K562 (cell line): Measurements from ENCODE around the gene JAKMIP1. TPM values are rescaled to one million over a fixed set of nuclear protein-coding genes. Genes with fewer than 3 reads are reported as not detected.

Experiments
- ATAC-seq: fragments of 200-7000 bp; cut with Tn5 transposase; 3 replicates; pipeline ENCODE4 v1.9.1; 2020; ENCODE audit warnings: moderate library complexity
- BruUV-seq: library from RNA; stranded (reverse); fragments of 400-500 nt; replicated peaks from 2 replicates; lab custom pipeline; 2021; lab: Mats Ljungman, UMichigan
- CTCF ChIA-PET: fragments of 300-600 bp; formaldehyde crosslinking; extraction: SDS; loops from one replicate; lab custom pipeline; 2021; ENCODE audit warnings: low intra/inter-chr PET ratio; lab: Yijun Ruan, JAX
- POLR2A ChIA-PET: fragments of 300-600, 350-650 bp; sonication (Branson Sonifier 250); formaldehyde crosslinking; extraction: SDS; loops from one replicate; lab custom pipeline; 2021; ENCODE audit warnings: antibody characterized with exemption, inconsistent platforms; lab: Yijun Ruan, JAX
- DNase-seq, 4 experiments: peaks; one replicate each; pipeline versions ENCODE4 v3.0.0 to v3.0.0-alpha.2; 2011 to 2018; ENCODE audit warnings: low spot score in 3 of 4, mixed read lengths in 3 of 4; ENCODE audit errors: extremely low read depth in 1 of 4
- FAIRE-seq: peaks from 2 replicates; lab custom pipeline; 2011; peaks lifted over from hg19 to GRCh38; lab: Jason Lieb, UNC
- H2AFZ ChIP-seq: 2 replicates; pipeline ENCODE4 v1.6.0; 2011; ENCODE audit warnings: low read depth, low read length, control low read depth, inconsistent platforms
- H3K27ac ChIP-seq: fragments of 200-600 bp; 3 replicates; pipeline ENCODE4 v1.8.0; 2011; ENCODE audit warnings: low read depth, mild to moderate bottlenecking, control low read depth, inconsistent platforms, low read length, moderate library complexity, mixed read lengths; ENCODE audit errors: extremely low read depth
- H3K27me3 ChIP-seq, 2 experiments: fragments of 300-600 bp in 1 of 2; 2 replicates in 1 of 2; 3 replicates in 1 of 2; pipeline versions ENCODE4 v1.6.0 to v1.8.0; 2011; ENCODE audit warnings: inconsistent platforms in 2 of 2, low read length in 2 of 2, mild to moderate bottlenecking in 1 of 2, mixed read lengths in 1 of 2, moderate library complexity in 1 of 2; ENCODE audit not compliant: control insufficient read depth in 2 of 2, insufficient read depth in 2 of 2
- H3K36me3 ChIP-seq: fragments of 300-600 bp; 3 replicates; pipeline ENCODE4 v1.8.0; 2011; ENCODE audit warnings: mild to moderate bottlenecking, low read length, inconsistent platforms; ENCODE audit not compliant: control insufficient read depth, insufficient read depth
- H3K4me1 ChIP-seq, 2 experiments: fragments of 200-600 bp in 1 of 2; replicated peaks in 1 of 2; 2 replicates in 1 of 2; 3 replicates in 1 of 2; pipeline versions ENCODE4 v1.5.1 to v1.8.0; 2011; ENCODE audit warnings: inconsistent platforms in 2 of 2, low read length in 2 of 2, mild to moderate bottlenecking in 1 of 2, mixed read lengths in 1 of 2, moderate library complexity in 1 of 2; ENCODE audit not compliant: control insufficient read depth in 2 of 2, insufficient read depth in 2 of 2
- H3K4me2 ChIP-seq: 2 replicates; pipeline ENCODE4 v1.6.1; 2011; ENCODE audit warnings: low read length, control low read depth, inconsistent platforms, mixed read lengths; ENCODE audit not compliant: insufficient read depth
- H3K4me3 ChIP-seq: fragments of 200-600 bp; sonication (generic), shearing (Covaris generic); 2 replicates; pipeline ENCODE4 v1.5.1; 2016; ENCODE audit warnings: control low read depth, inconsistent platforms
- H3K79me2 ChIP-seq: fragments of 200-600 bp; 3 replicates; pipeline ENCODE4 v1.8.0; 2011; ENCODE audit warnings: low read length, inconsistent platforms; ENCODE audit not compliant: control insufficient read depth, insufficient read depth
- H3K9ac ChIP-seq, 2 experiments: 2 replicates each; pipeline versions ENCODE4 v1.6.0 to v1.6.1; 2011; ENCODE audit warnings: low read depth in 2 of 2, low read length in 2 of 2, control low read depth in 1 of 2, inconsistent platforms in 1 of 2, mild to moderate bottlenecking in 1 of 2, mixed read lengths in 1 of 2; ENCODE audit not compliant: insufficient read depth in 1 of 2
- H3K9me1 ChIP-seq: one replicate; pipeline ENCODE4 v1.6.0; 2011; ENCODE audit warnings: inconsistent platforms, mild to moderate bottlenecking, low read length, moderate library complexity; ENCODE audit not compliant: control insufficient read depth, insufficient read depth
- H3K9me3 ChIP-seq: replicated peaks from 2 replicates; pipeline ENCODE4 v1.5.1; 2011; ENCODE audit warnings: low read depth, low read length, inconsistent platforms; ENCODE audit not compliant: control insufficient read depth, insufficient read depth
- H4K20me1 ChIP-seq: replicated peaks from 2 replicates; pipeline ENCODE4 v1.6.1; 2011; ENCODE audit warnings: low read length, inconsistent platforms, mixed read lengths; ENCODE audit not compliant: control insufficient read depth, insufficient read depth
- BCOR ChIP-seq: fragments of 450-650 bp; IDR thresholded peaks from 2 replicates; pipeline ENCODE4 v1.6.1; 2016
- CBFA2T3 ChIP-seq: fragments of 450-650 bp; IDR thresholded peaks from 2 replicates; pipeline ENCODE4 v1.6.1; 2017
- CSDE1 ChIP-seq, 2 experiments: fragments of 450-650 bp; IDR thresholded peaks; 2 replicates each; pipeline ENCODE4 v1.6.1; 2016; ENCODE audit warnings: mild to moderate bottlenecking in 1 of 2
- MECOM ChIP-seq: fragments of 250-450 bp; sonication (Bioruptor Pico); IDR thresholded peaks from 2 replicates; pipeline ENCODE4 v1.8.0; 2022; ENCODE audit warnings: inconsistent platforms
- MTF1 ChIP-seq: fragments of 250-450 bp; sonication (Bioruptor Pico); IDR thresholded peaks from 2 replicates; pipeline ENCODE4 v1.9.0; 2021; ENCODE audit warnings: moderate library complexity, mild to moderate bottlenecking, inconsistent platforms, borderline replicate concordance
- ZFP36 ChIP-seq: fragments of 150-350 bp; IDR thresholded peaks from 2 replicates; pipeline ENCODE4 v1.6.1; 2018; ENCODE audit warnings: low read length, low read depth; ENCODE audit not compliant: partially characterized antibody
- ZNF316 ChIP-seq: fragments of 450-650 bp; IDR thresholded peaks from 2 replicates; pipeline ENCODE4 v1.6.1; 2016
- WGBS: fragments of 100-300 bp; shearing (Covaris generic); methylation state at CpG from one replicate; pipeline ENCODE4 v1.1.6; 2016; ENCODE audit warnings: low coverage, mixed read lengths; ENCODE audit not compliant: insufficient coverage; ENCODE audit errors: missing lambda C conversion rate; 5-methylcytosine and 5-hydroxymethylcytosine counted together
- in situ Hi-C: fragments of 300-500 bp; cut with MboI; formaldehyde crosslinking; loops from 4 replicates; pipeline ENCODE4 v1.15.0; 2018; ENCODE audit warnings: inconsistent platforms, mixed read lengths
- intact Hi-C: fragments of 100-400 bp; cut with micrococcal nuclease; formaldehyde crosslinking; loops from 2 replicates; pipeline ENCODE4 v1.14.2; 2022
- polyA plus RNA-seq, 8 experiments: library from polyadenylated mRNA; depleted of rRNA in 4 of 8; stranded (reverse) in 5 of 8; unstranded in 3 of 8; fragments of >200 nt; fragmentation: Nextera tagmentation in 2 of 8; fragmentation: Illumina TruSeq in 1 of 8; extraction: Ambion mirVana in 2 of 8; extraction: Trizol in 1 of 8; gene quantifications; 2 replicates each; pipeline versions ENCODE4 v1.2.1 to v1.2.3, GENCODE V29; 2011 to 2014; ENCODE audit warnings: inconsistent platforms in 1 of 8, missing spikeins in 1 of 8
- total RNA-seq, 7 experiments: library from RNA; depleted of rRNA in 6 of 7; stranded (reverse); fragments of >200 nt in 6 of 7; fragmentation: Illumina TruSeq in 2 of 7; extraction: Trizol in 2 of 7; gene quantifications; 2 replicates each; pipeline versions ENCODE4 v1.2.1 to v1.2.3, GENCODE V29; 2011 to 2021; ENCODE audit warnings: low replicate concordance in 1 of 7
- TF ChIP-seq, protein P1 (sequence below): fragments of 200-800 bp; sonication (Bioruptor generic); IDR thresholded peaks from 2 replicates; pipeline ENCODE4 v1.6.1; 2017; ENCODE audit warnings: missing genetic modification characterization, missing compliant biosample characterization

Gene JAKMIP1
- total and polyA plus RNA-seq, 9 of the 15 experiments (the other 6 are each of a cell fraction or from before 2014, with no cell fraction given): not detected

DNA sequence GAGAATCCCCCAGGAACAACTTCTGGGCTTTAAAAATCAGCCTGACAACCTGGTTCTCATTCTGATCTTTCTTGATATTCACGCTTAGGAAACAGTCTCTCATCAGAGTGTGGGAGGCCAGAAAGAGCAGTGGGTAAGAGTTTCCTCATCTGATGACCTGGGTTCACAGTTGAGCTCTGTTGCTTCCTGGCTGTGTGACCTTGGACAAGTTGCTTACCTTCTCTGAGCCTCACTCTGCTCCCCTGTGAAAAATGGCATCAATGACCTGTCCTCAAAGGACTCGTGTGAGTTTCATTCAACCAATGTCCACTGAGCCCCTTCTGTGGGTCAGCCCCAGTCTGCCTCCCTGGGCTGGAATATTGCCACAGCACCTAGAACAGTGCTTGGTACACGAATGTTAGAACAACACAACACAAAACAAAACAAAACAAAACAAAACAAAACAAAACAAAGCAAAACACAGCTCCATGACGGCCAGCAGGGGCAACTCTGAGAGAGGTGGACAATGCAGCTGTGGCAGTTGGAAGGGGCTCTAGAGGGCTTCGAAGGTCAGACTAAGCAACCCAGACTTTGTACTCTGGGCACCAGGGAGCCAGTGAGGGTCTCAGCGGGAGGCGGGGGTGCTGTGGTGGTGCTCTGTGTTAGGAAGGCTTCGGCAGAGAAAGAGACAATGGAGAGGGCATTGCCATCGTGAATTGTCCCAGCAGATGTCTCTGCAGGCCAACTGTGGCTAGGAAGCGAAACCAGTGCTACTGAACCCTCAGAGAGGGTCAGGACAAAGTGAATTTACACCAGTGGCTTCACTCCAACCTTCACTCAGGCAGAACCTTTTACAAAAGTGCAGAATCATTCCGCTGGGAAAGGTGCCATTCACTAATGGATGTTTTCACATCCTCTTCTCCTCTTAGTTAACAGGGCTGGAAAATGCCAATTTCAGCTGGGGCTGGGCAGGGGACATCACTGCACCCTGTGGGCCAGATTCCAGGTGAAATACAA, 167.8 kb downstream of the JAKMIP1 start (continued):
- no peak for TF ChIP-seq MTF1
- peak; percentile 37; the same call in 1 of the 2 replicates for TF ChIP-seq ZNF316
- peak; percentile 77 for TF ChIP-seq ZFP36
- no peak for TF ChIP-seq CBFA2T3
- peak; percentile 26; the same call in 1 of the 2 replicates for TF ChIP-seq BCOR

DNA sequence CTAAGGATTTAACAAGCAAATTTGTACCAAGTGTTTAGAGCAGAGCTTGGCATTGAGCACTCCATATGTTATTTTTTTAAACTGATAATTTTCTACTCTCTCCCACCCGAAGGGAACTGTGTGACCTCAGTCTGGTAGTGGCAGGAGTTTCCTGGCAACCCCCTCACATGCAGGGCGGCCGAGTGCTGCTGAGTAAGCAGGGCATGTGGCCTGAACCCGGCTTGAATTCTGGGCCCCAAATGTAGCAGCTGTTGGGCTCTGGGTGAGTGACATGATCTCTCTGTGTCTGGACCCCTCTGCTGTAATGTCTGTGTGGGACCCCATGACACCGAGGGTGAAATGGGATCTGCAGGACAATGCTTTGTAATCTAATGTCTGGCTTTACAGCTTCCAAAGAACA, 168.5 kb downstream of the JAKMIP1 start:
- no peak overlapping the region for H3K27ac ChIP-seq
- H3K79me2 ChIP-seq: no peaks in the 10 kb centered on the region
- no peaks in the 10 kb centered on the region for H3K9me1 ChIP-seq
- BruUV-seq: no TSS peak
- H4K20me1 ChIP-seq: peaks cover 4% of the 10 kb centered on the region; the same call in 1 of the 2 replicates
- no peak overlapping the region for H3K4me3 ChIP-seq
- FAIRE-seq: no peak
- H3K36me3 ChIP-seq: no peaks in the 10 kb centered on the region
- peaks cover 3 to 51% of the 10 kb centered on the region in 2 experiments for H3K27me3 ChIP-seq
- ChIA-PET CTCF (no interaction called here), POLR2A (interaction anchor here (0.6 to 1.5 kb wide), 2 partner anchors 18 to 335 kb away, joined by 3 read pairs; no protein-coding TSS in a partner anchor)
- H3K9me3 ChIP-seq: no peaks in the 10 kb centered on the region
- no peak overlapping the region for H2AFZ ChIP-seq
- no peaks in the 10 kb centered on the region for H3K4me1 ChIP-seq
- no peak for TF ChIP-seq CSDE1 (IDR thresholded peaks at IDR 0.05)
- TF ChIP-seq MECOM (CRISPR knock-in tag): no peak
- no peak for TF ChIP-seq CBFA2T3
- TF ChIP-seq, protein P1, sequence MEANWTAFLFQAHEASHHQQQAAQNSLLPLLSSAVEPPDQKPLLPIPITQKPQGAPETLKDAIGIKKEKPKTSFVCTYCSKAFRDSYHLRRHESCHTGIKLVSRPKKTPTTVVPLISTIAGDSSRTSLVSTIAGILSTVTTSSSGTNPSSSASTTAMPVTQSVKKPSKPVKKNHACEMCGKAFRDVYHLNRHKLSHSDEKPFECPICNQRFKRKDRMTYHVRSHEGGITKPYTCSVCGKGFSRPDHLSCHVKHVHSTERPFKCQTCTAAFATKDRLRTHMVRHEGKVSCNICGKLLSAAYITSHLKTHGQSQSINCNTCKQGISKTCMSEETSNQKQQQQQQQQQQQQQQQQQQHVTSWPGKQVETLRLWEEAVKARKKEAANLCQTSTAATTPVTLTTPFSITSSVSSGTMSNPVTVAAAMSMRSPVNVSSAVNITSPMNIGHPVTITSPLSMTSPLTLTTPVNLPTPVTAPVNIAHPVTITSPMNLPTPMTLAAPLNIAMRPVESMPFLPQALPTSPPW (CRISPR knock-in tag): no peak
- DNase-seq: no peak
- in situ Hi-C loops: no loop called here
- WGBS: 0% methylated on average over 5 of the region's 5 CpGs
- no peak overlapping the region for H3K4me2 ChIP-seq
- intact Hi-C loops: no loop called here
- no peak overlapping the region for H3K9ac ChIP-seq
- no peak for ATAC-seq
